ENCODE data around the gene CHD9.
"Not testable (repeated sequence)": the region's sequence is repeated elsewhere in the genome, so short reads cannot be mapped to it uniquely, and the experiment has no call there.

Gene CHD9

GRCh38 chr16:53129281-53130158 lies 74.7 kb downstream of the CHD9 start:
- DNase-seq (ENCODE audit: low read depth in 2 of 2) = no peak

GRCh38 chr16:53130159-53131049 lies 75.6 kb downstream of the CHD9 start:
- peak; percentile 88 to 93 for DNase-seq (ENCODE audit: low read depth in 2 of 2)

GRCh38 chr16:53131050-53131362 lies 76.2 kb downstream of the CHD9 start:
- no peak for DNase-seq (ENCODE audit: low read depth in 2 of 2)

- DNase-seq (ENCODE audit: low read depth in 2 of 2) = peak; percentile 8 to 15
Measured at GRCh38 chr16:53131363-53132071, 76.7 kb downstream of the CHD9 start.

- no peak for DNase-seq (ENCODE audit: low read depth in 2 of 2)
Measured at GRCh38 chr16:53132406-53132805, 77.6 kb downstream of the CHD9 start.

GRCh38 chr16:53135329-53135728 lies 80.5 kb downstream of the CHD9 start:
- no peak for DNase-seq (ENCODE audit: low read depth in 2 of 2)

GRCh38 chr16:53142823-53143568 lies 88.2 kb downstream of the CHD9 start:
- DNase-seq (ENCODE audit: low read depth in 2 of 2) = no peak

- DNase-seq (ENCODE audit: low read depth in 2 of 2) = no peak
Measured at GRCh38 chr16:53147500-53148065, 92.8 kb downstream of the CHD9 start.

- DNase-seq (ENCODE audit: low read depth in 2 of 2) = no peak
Measured at GRCh38 chr16:53150769-53151168, 96.0 kb downstream of the CHD9 start.

- no peak for DNase-seq (ENCODE audit: low read depth in 2 of 2)
Measured at GRCh38 chr16:53152329-53152728, 97.5 kb downstream of the CHD9 start.

- DNase-seq (ENCODE audit: low read depth in 2 of 2) = no peak
Measured at GRCh38 chr16:53153130-53153529, 98.3 kb downstream of the CHD9 start.

- no peak for DNase-seq (ENCODE audit: low read depth in 2 of 2)
Measured at GRCh38 chr16:53154513-53154912, 99.7 kb downstream of the CHD9 start.

- no peak for DNase-seq (ENCODE audit: low read depth in 2 of 2)
Measured at GRCh38 chr16:53156516-53156915, 101.7 kb downstream of the CHD9 start.

- DNase-seq (ENCODE audit: low read depth in 2 of 2) = no peak
Measured at GRCh38 chr16:53159781-53160436, 105.1 kb downstream of the CHD9 start.

GRCh38 chr16:53166099-53166498 lies 111.3 kb downstream of the CHD9 start:
- no peak for DNase-seq (ENCODE audit: low read depth in 2 of 2)

GRCh38 chr16:53168744-53169143 lies 114.0 kb downstream of the CHD9 start:
- DNase-seq (ENCODE audit: low read depth in 2 of 2) = no peak

GRCh38 chr16:53172517-53172916 lies 117.7 kb downstream of the CHD9 start:
- no peak for DNase-seq (ENCODE audit: low read depth in 2 of 2)

GRCh38 chr16:53175118-53175517 lies 120.3 kb downstream of the CHD9 start:
- no peak for DNase-seq (ENCODE audit: low read depth in 2 of 2)

- DNase-seq (ENCODE audit: low read depth in 2 of 2) = no peak
Measured at GRCh38 chr16:53176434-53176833, 121.6 kb downstream of the CHD9 start.

GRCh38 chr16:53183442-53183841 lies 128.7 kb downstream of the CHD9 start:
- no peak for DNase-seq (ENCODE audit: low read depth in 2 of 2)

GRCh38 chr16:53185741-53186140 lies 130.9 kb downstream of the CHD9 start:
- DNase-seq (ENCODE audit: low read depth in 2 of 2) = not testable (repeated sequence)
